A673 (cell line): ENCODE results near the gene GMFB. TPM values are rescaled to one million over a fixed set of nuclear protein-coding genes. Genes with fewer than 3 reads are reported as not detected.

ENCODE experiments used
- BruUV-seq: library from RNA; stranded (reverse); fragments of 400-500 nt; replicated peaks from 2 replicates; lab custom pipeline; 2021; lab: Mats Ljungman, UMichigan
- CTCF ChIA-PET: fragments of 300-600 bp; sonication (Branson Sonifier 250); formaldehyde crosslinking; loops from one replicate; lab custom pipeline; 2022; ENCODE audit warnings: antibody characterized with exemption; lab: Charles Lee
- POLR2A ChIA-PET: fragments of 300-600 bp; sonication (Branson Sonifier 250); formaldehyde crosslinking; loops from one replicate; lab custom pipeline; 2022; ENCODE audit warnings: antibody characterized with exemption; ENCODE audit not compliant: low non-redundant PET; lab: Charles Lee
- DNase-seq: peaks from one replicate; pipeline ENCODE4 v3.0.0-alpha.2; 2015; ENCODE audit warnings: low spot score
- H3K27ac ChIP-seq: fragments of 200-600 bp; sonication (generic); 2 replicates; pipeline ENCODE4 v1.5.1; 2016; ENCODE audit warnings: mixed run types, low read depth, mild to moderate bottlenecking, mixed read lengths, antibody characterized with exemption, low read length; ENCODE audit not compliant: poor library complexity, severe bottlenecking
- H3K27me3 ChIP-seq: fragments of 200-600 bp; sonication (generic); replicated peaks from 2 replicates; pipeline ENCODE4 v1.6.1; 2017; ENCODE audit warnings: mixed run types, low read depth, mild to moderate bottlenecking, mixed read lengths, antibody characterized with exemption, low read length; ENCODE audit not compliant: insufficient read depth, poor library complexity
- H3K36me3 ChIP-seq: fragments of 200-600 bp; sonication (generic); 2 replicates; pipeline ENCODE4 v1.6.1; 2016; ENCODE audit warnings: mixed run types, mild to moderate bottlenecking, mixed read lengths, antibody characterized with exemption, low read length; ENCODE audit not compliant: insufficient read depth, poor library complexity, severe bottlenecking
- H3K4me1 ChIP-seq: fragments of 200-600 bp; sonication (generic); 2 replicates; pipeline ENCODE4 v1.6.1; 2017; ENCODE audit warnings: mixed run types, mild to moderate bottlenecking, mixed read lengths, antibody characterized with exemption, low read length; ENCODE audit not compliant: insufficient read depth, poor library complexity, severe bottlenecking
- H3K4me3 ChIP-seq: fragments of 200-600 bp; sonication (generic); 2 replicates; pipeline ENCODE4 v1.5.1; 2016; ENCODE audit warnings: low read depth, mixed run types, mild to moderate bottlenecking, mixed read lengths, low read length; ENCODE audit not compliant: poor library complexity, severe bottlenecking
- H3K9me3 ChIP-seq: fragments of 200-600 bp; sonication (generic); 2 replicates; pipeline ENCODE4 v1.6.1; 2016; ENCODE audit warnings: mixed run types, low read depth, mild to moderate bottlenecking, mixed read lengths, antibody characterized with exemption, low read length; ENCODE audit not compliant: poor library complexity, severe bottlenecking
- CTCF ChIP-seq: fragments of 300-800, 200-600 bp; sonication (generic); conservative IDR thresholded peaks from 2 replicates; pipeline ENCODE4 v1.5.1; 2017; ENCODE audit warnings: low read depth, mild to moderate bottlenecking, antibody characterized with exemption, low read length, moderate library complexity, mixed read lengths
- EZH2 ChIP-seq: fragments of 200-600 bp; sonication (generic); IDR thresholded peaks from 2 replicates; pipeline ENCODE4 v1.6.1; 2017; ENCODE audit warnings: borderline replicate concordance, low read depth, mild to moderate bottlenecking, mixed read lengths, antibody characterized with exemption, low read length; ENCODE audit not compliant: poor library complexity, severe bottlenecking
- intact Hi-C: fragments of 100-400 bp; cut with micrococcal nuclease; formaldehyde crosslinking; loops from one replicate; pipeline ENCODE4 v1.10.0; 2022; ENCODE audit not compliant: unreplicated experiment
- total RNA-seq: library from RNA; stranded (reverse); gene quantifications from 2 replicates; pipeline ENCODE4 v1.2.3, GENCODE V29; 2021

GMFB gene
- total RNA-seq, 1 experiment from 2014 or later: 76.8 TPM

- intact Hi-C loops: no loop called here
- TF ChIP-seq CTCF (no peak), EZH2 (no peak)
- peaks cover 61% of the 10 kb centered on the region for H3K36me3 ChIP-seq
- POLR2A ChIA-PET: no interaction called here
- DNase-seq: no peak
- CTCF ChIA-PET: no interaction called here
- no TSS peak for BruUV-seq
- H3K4me3 ChIP-seq: no peak overlapping the region
- H3K4me1 ChIP-seq: no peaks in the 10 kb centered on the region
- H3K27ac ChIP-seq: no peak overlapping the region
- H3K9me3 ChIP-seq: no peaks in the 10 kb centered on the region
- H3K27me3 ChIP-seq: no peaks in the 10 kb centered on the region
Observed at GRCh38 chr14:54427871-54428270, 60.9 kb downstream of the GMFB start.

- CTCF ChIA-PET: no interaction called here
Observed at GRCh38 chr14:54425537-54426274, 63.1 kb downstream of the GMFB start.

DNA sequence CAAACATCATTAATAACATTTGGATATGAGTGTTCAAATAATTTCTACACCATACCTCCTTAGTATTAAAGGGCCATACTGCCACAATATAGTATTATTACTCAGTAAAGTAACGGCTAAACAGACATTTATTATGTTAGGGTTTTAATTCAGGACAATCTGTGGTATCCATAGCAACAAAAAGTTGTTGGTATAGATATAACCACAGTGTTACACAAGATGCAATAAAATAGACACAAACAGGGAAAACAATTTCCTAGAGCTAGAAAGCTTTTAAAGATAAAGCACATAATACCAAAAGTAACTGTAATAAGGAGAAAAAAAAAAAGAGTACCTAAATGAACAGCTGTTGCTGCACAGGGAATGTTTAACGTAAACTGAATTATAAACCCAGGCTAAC is 63.7 kb downstream of the GMFB start:
- intact Hi-C loops: no loop called here
- Histone ChIP-seq H3K36me3 (peaks cover 57% of the 10 kb centered on the region), H3K27ac (no peak overlapping the region), H3K27me3 (no peaks in the 10 kb centered on the region), H3K9me3 (no peaks in the 10 kb centered on the region), H3K4me3 (no peak overlapping the region), H3K4me1 (no peaks in the 10 kb centered on the region)
- TF ChIP-seq EZH2: no peak
- CTCF ChIA-PET: no interaction called here
- DNase-seq: no peak
- POLR2A ChIA-PET: interaction anchor here (0.5 to 0.7 kb wide), 2 partner anchors 21 to 28 kb away, joined by 4 read pairs; partner anchors contain the start of gene CDKN3
- BruUV-seq: no TSS peak

More at GRCh38 chr14:54425537-54426274, 63.1 kb downstream of the GMFB start:
- no peaks in the 10 kb centered on the region for H3K4me1 ChIP-seq
- H3K4me3 ChIP-seq: no peak overlapping the region
- no peaks in the 10 kb centered on the region for H3K27me3 ChIP-seq
- BruUV-seq: no TSS peak
- H3K9me3 ChIP-seq: no peaks in the 10 kb centered on the region
- H3K27ac ChIP-seq: no peak overlapping the region
- POLR2A ChIA-PET: interaction anchor here (0.7 kb wide), 1 partner anchor 20 kb away, joined by 4 read pairs; no protein-coding TSS in a partner anchor
- H3K36me3 ChIP-seq: peaks cover 60% of the 10 kb centered on the region
- TF ChIP-seq CTCF: no peak
- no peak for TF ChIP-seq EZH2
- no peak for DNase-seq
- intact Hi-C loops: no loop called here

Other genes with a start within 250 kb of the GMFB start
- 108 and 112 TPM in 2 replicates for gene CDKN3, start 92.0 kb downstream of the GMFB start, total RNA-seq
- 151 and 170 TPM in 2 replicates for gene CNIH1, start 47.6 kb downstream of the GMFB start, total RNA-seq
- gene CGRRF1, start 20.9 kb upstream of the GMFB start, total RNA-seq: 11.2 and 15.6 TPM in 2 replicates
- gene SAMD4A, start 78.1 kb upstream of the GMFB start, total RNA-seq: 19.8 and 26.5 TPM in 2 replicates